GM23248 (cell line): ENCODE data around the gene SRP54. TPM values are rescaled to one million over a fixed set of nuclear protein-coding genes. Genes with fewer than 3 reads are reported as not detected.
"Not testable (repeated sequence)": the region's sequence is repeated elsewhere in the genome, so short reads cannot be mapped to it uniquely, and the experiment has no call there.

Experiments
- DNase-seq: peaks from one replicate; pipeline ENCODE4 v3.0.0-alpha.2; 2015
- H2AFZ ChIP-seq: fragments of 200-600 bp; sonication (generic); 2 replicates; pipeline ENCODE4 v1.6.1; 2016; ENCODE audit warnings: antibody characterized with exemption
- H3F3A ChIP-seq: fragments of 200-600 bp; sonication (generic); 2 replicates; pipeline ENCODE4 v1.6.1; 2016; ENCODE audit warnings: mild to moderate bottlenecking, antibody characterized with exemption, mixed run types; ENCODE audit not compliant: insufficient read depth
- H3K27ac ChIP-seq: fragments of 200-600 bp; sonication (generic); 2 replicates; pipeline ENCODE4 v1.5.1; 2016; ENCODE audit warnings: mild to moderate bottlenecking
- H3K27me3 ChIP-seq: fragments of 200-600 bp; sonication (generic); replicated peaks from 2 replicates; pipeline ENCODE4 v1.6.1; 2016; ENCODE audit warnings: mild to moderate bottlenecking; ENCODE audit not compliant: insufficient read depth
- H3K36me3 ChIP-seq: fragments of 200-600 bp; sonication (generic); 2 replicates; pipeline ENCODE4 v1.6.1; 2016; ENCODE audit warnings: low read depth, mild to moderate bottlenecking
- H3K4me1 ChIP-seq: fragments of 200-600 bp; sonication (generic); 2 replicates; pipeline ENCODE4 v1.6.1; 2016; ENCODE audit warnings: mild to moderate bottlenecking; ENCODE audit not compliant: insufficient read depth
- H3K4me2 ChIP-seq: fragments of 200-600 bp; sonication (generic); one replicate; pipeline ENCODE4 v1.6.1; 2016; ENCODE audit warnings: mild to moderate bottlenecking; ENCODE audit not compliant: unreplicated experiment
- H3K4me3 ChIP-seq: fragments of 200-600 bp; sonication (generic); 2 replicates; pipeline ENCODE4 v1.5.1; 2016; ENCODE audit warnings: mild to moderate bottlenecking
- H3K79me2 ChIP-seq: fragments of 200-600 bp; sonication (generic); 2 replicates; pipeline ENCODE4 v1.6.1; 2016; ENCODE audit warnings: mild to moderate bottlenecking; ENCODE audit not compliant: insufficient read depth
- H3K9ac ChIP-seq: fragments of 200-600 bp; sonication (generic); 2 replicates; pipeline ENCODE4 v1.6.1; 2016; ENCODE audit warnings: mild to moderate bottlenecking
- H3K9me2 ChIP-seq: fragments of 200-600 bp; sonication (generic); 2 replicates; pipeline ENCODE4 v1.6.1; 2016; ENCODE audit warnings: mixed run types, mild to moderate bottlenecking, moderate library complexity; ENCODE audit not compliant: insufficient read depth
- H3K9me3 ChIP-seq: fragments of 200-600 bp; sonication (generic); one replicate; pipeline ENCODE4 v1.6.1; 2017; ENCODE audit warnings: low read depth
- H4K20me1 ChIP-seq: fragments of 200-600 bp; sonication (generic); 2 replicates; pipeline ENCODE4 v1.6.0; 2016; ENCODE audit not compliant: insufficient read depth
- EZH2 ChIP-seq: fragments of 200-600 bp; sonication (generic); IDR thresholded peaks from 2 replicates; pipeline ENCODE4 v1.6.1; 2018; ENCODE audit warnings: antibody characterized with exemption, mild to moderate bottlenecking; ENCODE audit not compliant: insufficient read depth, poor library complexity, severe bottlenecking
- EZH2phosphoT487 ChIP-seq: fragments of 200-600 bp; sonication (generic); IDR thresholded peaks from 2 replicates; pipeline ENCODE4 v1.6.1; 2018; ENCODE audit warnings: antibody characterized with exemption, moderate library complexity, mild to moderate bottlenecking, low read depth; ENCODE audit not compliant: insufficient read depth
- WGBS, 2 experiments: methylation state at CpG; one replicate each; pipeline ENCODE4 v1.1.6; 2015 to 2017; ENCODE audit warnings: low lambda C conversion rate in 2 of 2, low coverage in 1 of 2; ENCODE audit errors: missing lambda C conversion rate in 2 of 2; 5-methylcytosine and 5-hydroxymethylcytosine counted together
- in situ Hi-C: fragments of 300-500 bp; cut with MboI; formaldehyde crosslinking; loops from 2 replicates; pipeline ENCODE4 v1.15.0; 2020
- polyA plus RNA-seq: library from polyadenylated mRNA; unstranded; fragments of >200 nt; fragmentation: Nextera tagmentation; extraction: Ambion mirVana; gene quantifications from 2 replicates; pipeline ENCODE4 v1.2.1, GENCODE V29; 2016
- total RNA-seq: library from RNA; depleted of rRNA; stranded (reverse); fragments of >200 nt; shearing (Covaris generic); gene quantifications from 2 replicates; pipeline ENCODE4 v1.2.3, GENCODE V29; 2014

SRP54 gene
- total and polyA plus RNA-seq, 2 experiments from 2014 or later = 78.0 to 78.8 TPM

DNA sequence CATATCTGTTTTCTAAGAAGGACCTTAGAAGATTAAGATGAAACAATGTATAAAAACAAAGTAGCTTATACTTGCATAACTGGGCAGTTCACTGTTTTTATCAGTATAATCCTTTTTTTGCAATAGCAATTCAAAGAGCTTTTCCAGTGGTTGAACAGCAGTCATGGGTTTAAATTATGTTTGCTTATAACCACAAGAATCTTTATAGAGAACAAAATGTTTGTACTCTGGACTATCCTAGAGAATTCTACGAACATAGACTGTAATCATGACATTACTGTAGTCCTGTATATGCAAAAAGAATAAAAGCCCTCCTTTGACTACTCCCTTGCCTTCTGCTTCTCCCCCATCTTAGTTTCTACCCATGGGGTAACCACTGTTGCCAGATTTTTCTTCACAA lies 69.0 kb downstream of the SRP54 start:
- H4K20me1 ChIP-seq = no peaks in the 10 kb centered on the region
- 100% methylated on average over 1 of the region's 1 CpG for WGBS, 2 experiments
- H3K4me1 ChIP-seq = peaks cover 23% of the 10 kb centered on the region; the same call in 1 of the 2 replicates
- no peaks in the 10 kb centered on the region for H3K9me3 ChIP-seq
- no peak for TF ChIP-seq EZH2
- no peak for TF ChIP-seq EZH2phosphoT487
- H3K9me2 ChIP-seq = no peaks in the 10 kb centered on the region
- H3K36me3 ChIP-seq = peaks cover 14% of the 10 kb centered on the region
- no peak overlapping the region for H3K4me2 ChIP-seq
- H3K27me3 ChIP-seq = no peaks in the 10 kb centered on the region
- no peak overlapping the region for H2AFZ ChIP-seq
- H3K27ac ChIP-seq = no peak overlapping the region
- DNase-seq = no peak
- peaks cover 72% of the 10 kb centered on the region for H3K79me2 ChIP-seq
- in situ Hi-C loops = no loop called here
- peaks cover 6% of the 10 kb centered on the region for H3F3A ChIP-seq
- no peak overlapping the region for H3K4me3 ChIP-seq
- no peak overlapping the region for H3K9ac ChIP-seq

DNA sequence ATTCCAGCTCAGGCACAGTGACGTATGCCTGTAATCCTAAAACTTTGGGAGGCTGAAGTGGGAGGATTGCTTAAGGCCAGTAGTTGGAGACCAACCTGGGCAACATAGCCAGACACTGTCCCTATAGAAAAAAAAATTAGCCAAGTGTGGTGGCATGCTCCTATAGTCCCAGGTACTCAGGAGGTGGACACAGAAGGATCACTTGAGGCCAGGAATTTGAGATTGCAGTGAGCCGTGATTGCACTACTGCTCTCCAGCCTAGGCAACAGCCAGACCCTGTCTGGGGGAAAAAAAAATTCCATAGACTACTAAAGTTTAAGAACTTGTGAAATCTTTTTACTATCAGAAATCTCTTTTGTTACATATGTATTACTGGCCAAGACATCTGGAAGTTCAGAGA lies 69.8 kb downstream of the SRP54 start:
- H3K4me3 ChIP-seq = no peak overlapping the region
- H3K9ac ChIP-seq = no peak overlapping the region
- peaks cover 72% of the 10 kb centered on the region for H3K79me2 ChIP-seq
- peaks cover 14% of the 10 kb centered on the region for H3K36me3 ChIP-seq
- no peak overlapping the region for H3K4me2 ChIP-seq
- H3K27ac ChIP-seq = no peak overlapping the region
- WGBS, 2 experiments = 68 to 83% methylated on average over 2 of the region's 2 CpGs
- H2AFZ ChIP-seq = no peak overlapping the region
- no peak for TF ChIP-seq EZH2
- no peak for TF ChIP-seq EZH2phosphoT487
- no peaks in the 10 kb centered on the region for H4K20me1 ChIP-seq
- no peaks in the 10 kb centered on the region for H3K9me2 ChIP-seq
- H3K27me3 ChIP-seq = no peaks in the 10 kb centered on the region
- no peak for DNase-seq
- H3K4me1 ChIP-seq = peaks cover 17% of the 10 kb centered on the region; the same call in 1 of the 2 replicates
- no peaks in the 10 kb centered on the region for H3F3A ChIP-seq
- in situ Hi-C loops = no loop called here
- no peaks in the 10 kb centered on the region for H3K9me3 ChIP-seq

DNA sequence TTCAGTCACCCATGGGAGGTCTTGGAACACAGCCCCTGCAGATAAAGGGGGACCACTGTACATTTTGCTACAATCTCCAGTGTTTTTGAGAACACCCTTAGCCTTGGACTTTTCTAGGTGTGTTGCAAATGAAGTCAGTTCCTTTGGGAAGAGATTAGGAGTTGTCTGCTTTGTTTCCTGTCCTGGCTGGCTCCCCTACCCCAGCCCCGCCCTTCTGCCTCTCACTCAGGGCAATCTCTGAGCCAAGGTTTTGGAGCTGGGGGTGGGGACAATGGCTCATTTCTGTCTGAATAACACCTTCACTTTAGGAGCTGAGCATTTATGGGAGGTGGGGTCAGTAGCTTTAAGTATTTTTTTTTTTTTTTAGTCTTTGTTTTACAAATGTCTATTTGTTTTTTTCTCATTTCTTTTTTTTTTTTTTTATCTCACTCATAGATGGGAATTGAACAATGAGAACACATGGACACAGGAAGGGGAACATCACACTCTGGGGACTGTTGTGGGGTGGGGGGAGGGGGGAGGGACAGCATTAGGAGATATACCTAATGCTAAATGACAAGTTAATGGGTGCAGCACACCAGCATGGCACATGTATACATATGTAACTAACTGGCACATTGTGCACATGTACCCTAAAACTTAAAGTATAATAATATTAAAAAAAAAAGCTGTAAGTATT lies 78.5 kb downstream of the SRP54 start:
- H4K20me1 ChIP-seq, H3K4me3 ChIP-seq, H3F3A ChIP-seq, H3K9me2 ChIP-seq, H2AFZ ChIP-seq, H3K4me2 ChIP-seq, in situ Hi-C loops, H3K27me3 ChIP-seq, H3K9me3 ChIP-seq, H3K27ac ChIP-seq, H3K4me1 ChIP-seq, H3K9ac ChIP-seq, H3K36me3 ChIP-seq: not testable (repeated sequence)
- peaks cover 50% of the 10 kb centered on the region for H3K79me2 ChIP-seq
- DNase-seq = peak; percentile 20
- WGBS, 2 experiments = 65 to 75% methylated on average over 1 of the region's 1 CpG

DNA sequence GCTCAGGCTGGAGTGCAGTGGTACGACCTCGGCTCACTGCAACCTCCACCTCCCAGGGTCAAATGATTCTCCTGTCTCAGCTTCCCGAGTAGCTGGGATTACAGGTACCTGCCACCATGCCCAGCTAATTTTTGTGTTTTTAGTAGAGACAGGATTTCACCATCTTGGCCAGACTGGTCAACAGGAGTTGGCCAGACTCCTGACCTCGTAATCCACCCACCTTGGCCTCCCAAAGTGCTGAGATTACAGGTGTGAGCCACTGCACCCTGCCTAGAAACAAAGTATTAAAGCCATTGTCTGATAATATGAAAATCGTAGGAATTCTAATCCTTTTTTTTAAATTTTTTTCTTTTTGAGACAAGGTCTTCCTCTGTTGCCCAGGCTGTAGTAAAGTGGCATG lies 82.9 kb downstream of the SRP54 start:
- H3K9me3 ChIP-seq, H2AFZ ChIP-seq, H3K4me1 ChIP-seq, H3K27ac ChIP-seq, DNase-seq, H3K36me3 ChIP-seq, H3K27me3 ChIP-seq, H3F3A ChIP-seq, H4K20me1 ChIP-seq, H3K9ac ChIP-seq, H3K4me2 ChIP-seq, H3K4me3 ChIP-seq, H3K9me2 ChIP-seq, in situ Hi-C loops: not testable (repeated sequence)
- 95 to 97% methylated on average over 5 of the region's 5 CpGs for WGBS, 2 experiments
- peaks cover 65% of the 10 kb centered on the region for H3K79me2 ChIP-seq

DNA sequence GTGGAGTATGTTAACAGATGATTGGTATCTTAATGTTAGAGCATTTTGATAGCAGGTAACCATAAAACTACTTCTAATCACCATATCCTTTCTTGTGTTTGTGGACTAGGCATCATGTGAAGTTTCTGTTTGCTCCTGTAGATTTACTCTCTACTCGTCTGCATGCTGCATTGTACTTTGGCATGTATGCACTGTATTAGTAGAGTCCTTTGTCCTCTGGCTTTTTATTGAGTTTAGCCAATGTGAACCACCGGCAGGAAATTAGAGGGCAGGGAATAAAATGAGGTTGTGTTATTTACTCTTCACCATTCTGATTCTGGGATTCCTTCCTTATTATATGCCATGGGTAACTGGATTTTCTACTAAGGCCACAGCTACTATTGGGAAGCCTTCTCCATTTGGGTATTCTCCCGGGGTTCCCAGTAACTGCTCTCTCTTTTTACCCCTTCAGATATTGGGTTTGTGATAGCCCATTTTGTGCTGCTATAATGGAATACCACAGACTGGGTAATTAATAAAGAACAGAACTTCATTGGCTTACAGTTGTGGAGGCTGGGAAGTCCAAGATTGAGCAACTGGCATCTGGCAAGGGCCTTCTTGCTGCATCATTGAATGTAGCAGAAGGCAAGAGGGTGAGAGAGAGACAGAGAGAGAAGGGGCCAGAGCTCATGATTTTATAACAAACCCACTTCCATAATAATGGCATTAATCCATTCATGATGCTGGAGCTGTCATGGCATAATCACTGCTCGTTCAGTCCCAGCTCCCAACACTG lies 85.6 kb downstream of the SRP54 start:
- 98 to 99% methylated on average over 4 of the region's 4 CpGs for WGBS, 2 experiments
- H3K9ac ChIP-seq = no peak overlapping the region
- no peaks in the 10 kb centered on the region for H3K9me2 ChIP-seq
- no peaks in the 10 kb centered on the region for H3F3A ChIP-seq
- no peak overlapping the region for H3K27ac ChIP-seq
- TF ChIP-seq EZH2 (no peak), EZH2phosphoT487 (no peak)
- H3K9me3 ChIP-seq = no peaks in the 10 kb centered on the region
- no peak overlapping the region for H3K4me3 ChIP-seq
- H3K4me2 ChIP-seq = no peak overlapping the region
- DNase-seq = peak; percentile 6
- no peaks in the 10 kb centered on the region for H3K4me1 ChIP-seq
- no peaks in the 10 kb centered on the region for H3K27me3 ChIP-seq
- no peak overlapping the region for H2AFZ ChIP-seq
- peaks cover 18% of the 10 kb centered on the region for H3K36me3 ChIP-seq
- no peaks in the 10 kb centered on the region for H4K20me1 ChIP-seq
- peaks cover 64% of the 10 kb centered on the region for H3K79me2 ChIP-seq
- in situ Hi-C loops = no loop called here
